Glutamatergic neuron (in vitro differentiated cells): Measurements from ENCODE around the gene CRHBP. TPM values are rescaled to one million over a fixed set of nuclear protein-coding genes. Genes with fewer than 3 reads are reported as not detected.

Experiments used
- DNase-seq: peaks from one replicate; pipeline ENCODE4 v3.0.0; 2022
- H3K27ac Mint-ChIP-seq: one replicate; pipeline ENCODE4 v1.8.0; 2020; ENCODE audit warnings: mild to moderate bottlenecking, mixed read lengths, inconsistent platforms; ENCODE audit not compliant: unreplicated experiment
- H3K27me3 Mint-ChIP-seq: one replicate; pipeline ENCODE4 v1.8.0; 2020; ENCODE audit warnings: mild to moderate bottlenecking, moderate library complexity, mixed read lengths, inconsistent platforms; ENCODE audit not compliant: unreplicated experiment
- H3K36me3 Mint-ChIP-seq: one replicate; pipeline ENCODE4 v1.8.0; 2020; ENCODE audit warnings: mild to moderate bottlenecking, mixed read lengths, inconsistent platforms; ENCODE audit not compliant: unreplicated experiment
- H3K4me1 Mint-ChIP-seq: one replicate; pipeline ENCODE4 v1.8.0; 2020; ENCODE audit warnings: mild to moderate bottlenecking, low read depth, mixed read lengths, inconsistent platforms; ENCODE audit not compliant: unreplicated experiment
- H3K4me3 Mint-ChIP-seq: one replicate; pipeline ENCODE4 v1.8.0; 2020; ENCODE audit warnings: mild to moderate bottlenecking, mixed read lengths, inconsistent platforms; ENCODE audit not compliant: unreplicated experiment
- H3K9me3 Mint-ChIP-seq: one replicate; pipeline ENCODE4 v1.8.0; 2020; ENCODE audit warnings: mild to moderate bottlenecking, moderate library complexity, mixed read lengths, inconsistent platforms; ENCODE audit not compliant: unreplicated experiment
- CTCF ChIP-seq: fragments of 200-600 bp; sonication (generic); IDR thresholded peaks from one replicate; pipeline ENCODE4 v1.5.0; 2021; ENCODE audit not compliant: partially characterized antibody, unreplicated experiment
- total RNA-seq: library from RNA; stranded (reverse); fragmentation: NEBNext Ultra II Directional; extraction: Animal tissue kit (Norgen Biotek cat#: 25700); gene quantifications from one replicate; pipeline ENCODE4 v1.2.1, GENCODE V29; 2021; ENCODE audit not compliant: unreplicated experiment

Gene CRHBP
- total RNA-seq, 1 donor from 2014 or later: not detected

DNA sequence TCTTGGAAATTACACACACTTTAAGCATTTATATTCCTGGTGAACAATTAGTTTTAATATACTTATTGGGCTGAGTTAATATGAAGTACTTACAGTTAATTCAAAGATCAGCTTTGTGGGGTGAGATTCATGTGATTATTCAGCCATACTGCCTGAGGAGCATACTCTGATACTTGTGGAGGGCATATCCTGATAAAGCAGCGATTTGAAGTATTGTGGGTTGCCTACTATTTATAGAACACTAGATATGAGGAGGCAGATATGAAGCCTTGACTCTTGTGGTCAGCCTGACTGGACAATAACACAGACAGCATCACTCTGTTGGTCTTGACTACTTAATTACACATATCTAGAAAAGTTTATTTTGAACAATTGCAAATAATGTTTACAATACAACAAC is 50.4 kb downstream of the CRHBP start:
- no peaks in the 10 kb centered on the region for H3K4me1 Mint-ChIP-seq
- peaks cover 1% of the 10 kb centered on the region for H3K27me3 Mint-ChIP-seq
- no peak for TF ChIP-seq CTCF
- no peak overlapping the region for H3K27ac Mint-ChIP-seq
- no peak overlapping the region for H3K4me3 Mint-ChIP-seq
- H3K9me3 Mint-ChIP-seq: peaks cover 1% of the 10 kb centered on the region
- DNase-seq: no peak
- peaks cover 3% of the 10 kb centered on the region for H3K36me3 Mint-ChIP-seq

DNA sequence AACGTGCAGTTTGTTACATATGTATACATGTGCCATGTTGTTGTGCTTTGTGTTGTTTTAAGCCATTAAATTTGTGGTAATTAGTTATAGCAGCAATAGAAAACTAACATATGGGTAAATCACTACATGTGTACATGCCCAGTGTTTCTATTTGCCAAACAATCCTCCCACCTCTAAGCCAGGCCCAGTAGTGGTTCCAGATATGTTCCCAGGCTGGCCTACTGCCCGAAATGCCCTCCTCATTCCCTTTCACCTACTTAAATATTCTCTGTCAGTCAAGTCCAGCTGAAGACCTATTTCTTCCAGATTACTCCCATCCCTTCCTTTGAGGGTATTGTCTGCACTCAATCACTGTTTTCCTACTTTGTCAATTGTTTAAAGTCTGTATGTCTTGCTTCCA is 53.3 kb downstream of the CRHBP start:
- H3K36me3 Mint-ChIP-seq: peaks cover 7% of the 10 kb centered on the region
- peaks cover 8% of the 10 kb centered on the region for H3K9me3 Mint-ChIP-seq
- H3K4me1 Mint-ChIP-seq: peaks cover 2% of the 10 kb centered on the region
- no peak overlapping the region for H3K4me3 Mint-ChIP-seq
- TF ChIP-seq CTCF: no peak
- H3K27ac Mint-ChIP-seq: no peak overlapping the region
- H3K27me3 Mint-ChIP-seq: peaks cover 8% of the 10 kb centered on the region
- no peak for DNase-seq

- no peak for DNase-seq
- H3K36me3 Mint-ChIP-seq: peaks cover 7% of the 10 kb centered on the region
- peak overlapping the region; percentile 88 for H3K27ac Mint-ChIP-seq
- H3K9me3 Mint-ChIP-seq: peaks cover 9% of the 10 kb centered on the region
- peaks cover 8% of the 10 kb centered on the region for H3K27me3 Mint-ChIP-seq
- H3K4me3 Mint-ChIP-seq: peak overlapping the region; percentile 39
- H3K4me1 Mint-ChIP-seq: peaks cover 2% of the 10 kb centered on the region
- TF ChIP-seq CTCF: no peak
Measured at GRCh38 chr5:77008413-77008812, 55.6 kb downstream of the CRHBP start.

DNA sequence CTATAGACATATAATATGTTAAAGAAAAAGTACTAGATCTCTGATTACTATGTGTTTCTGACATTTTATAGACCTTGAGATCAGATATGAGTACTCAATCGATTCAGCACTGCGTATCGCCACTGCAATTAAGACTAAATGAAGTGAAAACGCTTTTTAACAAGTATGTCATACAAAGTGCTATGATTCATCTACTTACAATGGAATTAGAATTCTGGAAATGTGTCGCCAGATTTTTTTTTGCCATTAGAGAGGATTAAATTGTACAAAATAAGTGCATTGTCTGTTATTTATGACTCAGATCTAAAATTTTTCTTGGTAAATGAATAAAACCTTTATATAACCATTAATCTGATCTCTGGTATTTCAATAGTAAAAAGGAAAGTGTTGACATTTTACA is 57.4 kb downstream of the CRHBP start:
- Mint-ChIP-seq H3K4me3 (no peak overlapping the region), H3K27me3 (peaks cover 10% of the 10 kb centered on the region), H3K4me1 (peaks cover 2% of the 10 kb centered on the region), H3K9me3 (peaks cover 9% of the 10 kb centered on the region), H3K27ac (no peak overlapping the region), H3K36me3 (peaks cover 7% of the 10 kb centered on the region)
- TF ChIP-seq CTCF: no peak
- DNase-seq: no peak

DNA sequence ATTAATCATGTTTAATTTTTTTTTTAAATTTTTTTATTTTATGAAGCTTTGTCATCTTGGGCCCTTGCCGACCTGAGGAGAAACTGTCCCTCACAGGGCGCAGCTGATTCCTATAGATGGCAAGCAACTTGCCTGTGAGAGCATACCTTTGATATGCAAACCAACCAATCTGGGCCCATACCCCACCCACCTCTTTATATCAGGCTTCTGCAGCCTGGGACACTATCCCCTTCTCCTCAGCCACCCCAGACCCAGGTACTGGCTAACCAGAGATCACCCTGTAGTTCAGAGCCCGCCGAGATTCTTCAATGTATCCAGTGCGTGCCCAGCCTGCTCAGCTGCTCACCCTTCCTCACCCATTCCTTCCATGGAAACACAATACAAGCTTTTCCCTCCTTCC is 58.7 kb downstream of the CRHBP start:
- Mint-ChIP-seq H3K27ac (no peak overlapping the region), H3K4me1 (peaks cover 2% of the 10 kb centered on the region), H3K9me3 (peaks cover 9% of the 10 kb centered on the region), H3K27me3 (peaks cover 11% of the 10 kb centered on the region), H3K36me3 (peaks cover 7% of the 10 kb centered on the region), H3K4me3 (no peak overlapping the region)
- TF ChIP-seq CTCF: no peak
- DNase-seq: no peak
